ENCODE data around the gene KRT4. TPM values are rescaled to one million over a fixed set of nuclear protein-coding genes. Genes with fewer than 3 reads are reported as not detected.

KRT4 gene
- total RNA-seq, 1 experiment from 2014 or later: 20.7 TPM

- no peaks in the 10 kb centered on the region for H3K79me2 ChIP-seq (ENCODE audit: low read length)
- H3K4me2 ChIP-seq (ENCODE audit: low read length): peak overlapping the region; percentile 51
- H3K9me3 ChIP-seq (ENCODE audit: low read length): no peaks in the 10 kb centered on the region
- H3K36me3 ChIP-seq (ENCODE audit: low read depth, low read length): no peaks in the 10 kb centered on the region
- H3K4me1 ChIP-seq (ENCODE audit: insufficient read depth, low read length): peaks cover 69% of the 10 kb centered on the region
- BruUV-seq (replicated peaks): no TSS peak
- H3K27me3 ChIP-seq (ENCODE audit: low read length): no peaks in the 10 kb centered on the region
- intact Hi-C loops (cut with micrococcal nuclease): no loop called here
- DNase-seq: peak; percentile 86
- H3F3A ChIP-seq (ENCODE audit: low read length, unreplicated experiment): no peaks in the 10 kb centered on the region
- H2AFZ ChIP-seq (ENCODE audit: low read length): no peak overlapping the region
- H3K9me2 ChIP-seq (replicated peaks; ENCODE audit: low read length): no peaks in the 10 kb centered on the region
- CTCF ChIA-PET: no interaction called here
- POLR2A ChIA-PET (ENCODE audit: unreplicated experiment): interaction anchor here (0.7 kb wide), 1 partner anchor 72 kb away, joined by 3 read pairs; no protein-coding TSS in a partner anchor
- TF ChIP-seq CTCF (conservative IDR thresholded peaks at IDR 0.05; ENCODE audit: low read depth, low read length): no peak
- TF ChIP-seq EZH2phosphoT487 (IDR thresholded peaks at IDR 0.05; ENCODE audit: borderline replicate concordance, low read length): no peak
- no peak for TF ChIP-seq EZH2 (IDR thresholded peaks at IDR 0.05; ENCODE audit: low read length, unreplicated experiment)
- no peaks in the 10 kb centered on the region for H4K20me1 ChIP-seq (ENCODE audit: low read length)
- H3K27ac ChIP-seq (ENCODE audit: low read length): peak overlapping the region; percentile 89
- H3K9ac ChIP-seq (ENCODE audit: low read length): peak overlapping the region; percentile 47
- no peak overlapping the region for H3K4me3 ChIP-seq (ENCODE audit: low read length)
- ATAC-seq: peak; percentile 35
These were observed 15.8 kb downstream of the KRT4 start for GRCh38 chr12:52798003-52798670.

GRCh38 chr12:52797529-52797894 lies 16.4 kb downstream of the KRT4 start:
- H3K9me3 ChIP-seq (ENCODE audit: low read length): no peaks in the 10 kb centered on the region
- H3K36me3 ChIP-seq (ENCODE audit: low read depth, low read length): no peaks in the 10 kb centered on the region
- H3K9ac ChIP-seq (ENCODE audit: low read length): peak overlapping the region; percentile 22; the same call in 1 of the 2 replicates
- H3K27ac ChIP-seq (ENCODE audit: low read length): peak overlapping the region; percentile 89
- H3K4me2 ChIP-seq (ENCODE audit: low read length): peak overlapping the region; percentile 29
- no peak overlapping the region for H3K4me3 ChIP-seq (ENCODE audit: low read length)
- TF ChIP-seq CTCF (conservative IDR thresholded peaks at IDR 0.05; ENCODE audit: low read depth, low read length): no peak
- no peak for TF ChIP-seq EZH2phosphoT487 (IDR thresholded peaks at IDR 0.05; ENCODE audit: borderline replicate concordance, low read length)
- no peak for TF ChIP-seq EZH2 (IDR thresholded peaks at IDR 0.05; ENCODE audit: low read length, unreplicated experiment)
- no peaks in the 10 kb centered on the region for H3K79me2 ChIP-seq (ENCODE audit: low read length)
- CTCF ChIA-PET: no interaction called here
- H3K4me1 ChIP-seq (ENCODE audit: insufficient read depth, low read length): peaks cover 69% of the 10 kb centered on the region
- H3K27me3 ChIP-seq (ENCODE audit: low read length): no peaks in the 10 kb centered on the region
- no peak overlapping the region for H2AFZ ChIP-seq (ENCODE audit: low read length)
- ATAC-seq (no peak), DNase-seq (no peak)
- intact Hi-C loops (cut with micrococcal nuclease): no loop called here
- BruUV-seq (replicated peaks): no TSS peak
- H4K20me1 ChIP-seq (ENCODE audit: low read length): no peaks in the 10 kb centered on the region
- POLR2A ChIA-PET (ENCODE audit: unreplicated experiment): interaction anchor here (0.7 kb wide), 1 partner anchor 72 kb away, joined by 3 read pairs; no protein-coding TSS in a partner anchor
- no peaks in the 10 kb centered on the region for H3K9me2 ChIP-seq (replicated peaks; ENCODE audit: low read length)
- no peaks in the 10 kb centered on the region for H3F3A ChIP-seq (ENCODE audit: low read length, unreplicated experiment)

- no peaks in the 10 kb centered on the region for H3K36me3 ChIP-seq (ENCODE audit: low read depth, low read length)
- H3K27ac ChIP-seq (ENCODE audit: low read length): peak overlapping the region; percentile 89
These were observed 16.9 kb downstream of the KRT4 start for GRCh38 chr12:52796839-52797528.

More at GRCh38 chr12:52796839-52797528, 16.9 kb downstream of the KRT4 start:
- no peaks in the 10 kb centered on the region for H3K27me3 ChIP-seq (ENCODE audit: low read length)
- no peaks in the 10 kb centered on the region for H3F3A ChIP-seq (ENCODE audit: low read length, unreplicated experiment)
- no peaks in the 10 kb centered on the region for H3K9me3 ChIP-seq (ENCODE audit: low read length)
- peak; percentile 45 for DNase-seq
- peak overlapping the region; percentile 29; the same call in 1 of the 2 replicates for H3K4me2 ChIP-seq (ENCODE audit: low read length)
- H3K79me2 ChIP-seq (ENCODE audit: low read length): no peaks in the 10 kb centered on the region
- ChIA-PET CTCF (no interaction called here), POLR2A (ENCODE audit: unreplicated experiment) (no interaction called here)
- intact Hi-C loops (cut with micrococcal nuclease): no loop called here
- no peak for TF ChIP-seq EZH2 (IDR thresholded peaks at IDR 0.05; ENCODE audit: low read length, unreplicated experiment)
- TF ChIP-seq CTCF (conservative IDR thresholded peaks at IDR 0.05; ENCODE audit: low read depth, low read length): no peak
- TF ChIP-seq EZH2phosphoT487 (IDR thresholded peaks at IDR 0.05; ENCODE audit: borderline replicate concordance, low read length): no peak
- BruUV-seq (replicated peaks): no TSS peak
- peaks cover 69% of the 10 kb centered on the region for H3K4me1 ChIP-seq (ENCODE audit: insufficient read depth, low read length)
- no peak overlapping the region for H2AFZ ChIP-seq (ENCODE audit: low read length)
- no peaks in the 10 kb centered on the region for H3K9me2 ChIP-seq (replicated peaks; ENCODE audit: low read length)
- H3K4me3 ChIP-seq (ENCODE audit: low read length): no peak overlapping the region
- no peak for ATAC-seq
- H3K9ac ChIP-seq (ENCODE audit: low read length): peak overlapping the region; percentile 22; the same call in 1 of the 2 replicates
- no peaks in the 10 kb centered on the region for H4K20me1 ChIP-seq (ENCODE audit: low read length)
